H1 (cell line): ENCODE data around the gene TWIST2. TPM values are rescaled to one million over a fixed set of nuclear protein-coding genes. Genes with fewer than 3 reads are reported as not detected.

Source experiments
- CTCF ChIA-PET: fragments of 300-600 bp; sonication (Branson Sonifier 250); formaldehyde crosslinking; loops from one replicate; lab custom pipeline; 2021; ENCODE audit not compliant: partially characterized antibody; lab: Charles Lee
- POLR2A ChIA-PET: fragments of 300-600 bp; sonication (Branson Sonifier 250); formaldehyde crosslinking; loops from one replicate; lab custom pipeline; 2021; ENCODE audit warnings: inconsistent platforms; ENCODE audit not compliant: partially characterized antibody; lab: Charles Lee
- DNase-seq, 2 experiments: peaks; one replicate each; pipeline versions ENCODE4 v3.0.0 to v3.0.0-alpha.2; 2010 to 2022; ENCODE audit warnings: low spot score in 2 of 2, low read depth in 1 of 2, mixed read lengths in 1 of 2
- FAIRE-seq: peaks from 2 replicates; lab custom pipeline; 2011; peaks lifted over from hg19 to GRCh38; lab: Jason Lieb, UNC
- H2AFZ ChIP-seq: 2 replicates; pipeline ENCODE4 v1.8.1; 2012; ENCODE audit warnings: low read length, inconsistent platforms
- H2AK5ac ChIP-seq: 2 replicates; pipeline ENCODE4 v1.6.1; 2013; ENCODE audit warnings: low read depth, low read length
- H2BK120ac ChIP-seq: replicated peaks from 2 replicates; pipeline ENCODE3; 2013; ENCODE audit warnings: low read depth, low read length, inconsistent platforms
- H2BK12ac ChIP-seq: 2 replicates; pipeline ENCODE4 v1.6.1; 2013; ENCODE audit warnings: low read depth, low read length
- H2BK15ac ChIP-seq: 2 replicates; pipeline ENCODE4 v1.6.1; 2013; ENCODE audit warnings: low read length
- H2BK20ac ChIP-seq: 2 replicates; pipeline ENCODE4 v1.6.1; 2013; ENCODE audit warnings: low read length
- H2BK5ac ChIP-seq: 2 replicates; pipeline ENCODE4 v1.6.1; 2013; ENCODE audit warnings: low read depth, low read length
- H3K14ac ChIP-seq: 2 replicates; pipeline ENCODE4 v1.6.1; 2013; ENCODE audit warnings: inconsistent platforms; ENCODE audit not compliant: insufficient read length
- H3K18ac ChIP-seq: 2 replicates; pipeline ENCODE4 v1.6.1; 2013; ENCODE audit warnings: low read length; ENCODE audit errors: extremely low read depth
- H3K23ac ChIP-seq: 2 replicates; pipeline ENCODE4 v1.6.1; 2013; ENCODE audit warnings: inconsistent platforms; ENCODE audit not compliant: insufficient read length
- H3K23me2 ChIP-seq: 2 replicates; pipeline ENCODE4 v1.6.1; 2013; ENCODE audit warnings: low read depth, low read length
- H3K27ac ChIP-seq: 2 replicates; pipeline ENCODE4 v1.6.1; 2011; ENCODE audit warnings: low read depth, low read length, inconsistent platforms
- H3K27me3 ChIP-seq, 4 experiments: replicated peaks in 1 of 4; 1 replicate in 1 of 4; 2 replicates in 3 of 4; pipeline versions ENCODE4 v1.6.1 to v1.8.1; 2011 to 2013; ENCODE audit warnings: low read length in 3 of 4, mild to moderate bottlenecking in 3 of 4, inconsistent platforms in 2 of 4, mixed read lengths in 2 of 4, moderate library complexity in 1 of 4; ENCODE audit not compliant: control insufficient read depth in 3 of 4, insufficient read depth in 3 of 4; ENCODE audit errors: extremely low read depth in 1 of 4
- H3K36me3 ChIP-seq, 4 experiments: 2 replicates each; pipeline versions ENCODE4 v1.6.1 to v1.8.1; 2011 to 2013; ENCODE audit warnings: mild to moderate bottlenecking in 4 of 4, low read length in 3 of 4, moderate library complexity in 2 of 4, control low read depth in 1 of 4, inconsistent platforms in 1 of 4; ENCODE audit not compliant: insufficient read depth in 4 of 4, control insufficient read depth in 2 of 4
- H3K4ac ChIP-seq: replicated peaks from 2 replicates; pipeline ENCODE3; 2013; ENCODE audit warnings: low read length, low read depth, mixed read lengths, inconsistent platforms; ENCODE audit not compliant: insufficient read length
- H3K4me1 ChIP-seq, 4 experiments: replicated peaks in 1 of 4; 1 replicate in 1 of 4; 2 replicates in 3 of 4; pipeline versions ENCODE4 v1.6.1 to v1.8.1; 2011 to 2013; ENCODE audit warnings: low read length in 3 of 4, inconsistent platforms in 2 of 4, mixed read lengths in 1 of 4; ENCODE audit not compliant: insufficient read depth in 4 of 4, control insufficient read depth in 3 of 4
- H3K4me2 ChIP-seq, 2 experiments: 2 replicates each; pipeline versions ENCODE4 v1.6.1 to v1.8.1; 2011 to 2013; ENCODE audit warnings: low read depth in 2 of 2, low read length in 2 of 2, control low read depth in 1 of 2, inconsistent platforms in 1 of 2, mild to moderate bottlenecking in 1 of 2; ENCODE audit not compliant: insufficient read depth in 1 of 2
- H3K4me3 ChIP-seq, 4 experiments: fragments of 200-600, 300-600 bp in 1 of 4; sonication (generic), shearing (Covaris generic), sonication (Bioruptor Twin) in 1 of 4; 2 replicates each; pipeline versions ENCODE4 v1.5.1 to v1.8.1; 2011 to 2016; ENCODE audit warnings: low read length in 4 of 4, low read depth in 3 of 4, control low read depth in 2 of 4, inconsistent platforms in 2 of 4, mild to moderate bottlenecking in 2 of 4, mixed read lengths in 1 of 4, moderate library complexity in 1 of 4; ENCODE audit not compliant: insufficient read depth in 2 of 4; ENCODE audit errors: extremely low read depth in 1 of 4
- H3K56ac ChIP-seq: replicated peaks from 2 replicates; pipeline ENCODE3; 2013; ENCODE audit warnings: low read depth, mild to moderate bottlenecking, mixed read lengths, low read length, inconsistent platforms; ENCODE audit not compliant: insufficient read length
- H3K79me1 ChIP-seq: 2 replicates; pipeline ENCODE4 v1.6.1; 2013; ENCODE audit warnings: low read depth, low read length, control low read depth
- H3K79me2 ChIP-seq, 2 experiments: 2 replicates each; pipeline versions ENCODE4 v1.6.1 to v1.8.1; 2012 to 2013; ENCODE audit warnings: low read length in 2 of 2, mild to moderate bottlenecking in 2 of 2, inconsistent platforms in 1 of 2; ENCODE audit not compliant: insufficient read depth in 2 of 2, control insufficient read depth in 1 of 2
- H3K9ac ChIP-seq, 4 experiments: replicated peaks in 1 of 4; 1 replicate in 1 of 4; 2 replicates in 3 of 4; pipeline versions ENCODE4 v1.6.1 to v1.8.1; 2011 to 2013; ENCODE audit warnings: low read depth in 3 of 4, low read length in 3 of 4, control low read depth in 2 of 4, mild to moderate bottlenecking in 2 of 4, moderate library complexity in 2 of 4, inconsistent platforms in 1 of 4; ENCODE audit errors: extremely low read depth in 1 of 4
- H3K9me3 ChIP-seq, 2 experiments: 2 replicates each; pipeline versions ENCODE4 v1.6.1 to v1.8.1; 2012 to 2013; ENCODE audit warnings: mild to moderate bottlenecking in 2 of 2, moderate library complexity in 2 of 2, control low read depth in 1 of 2, inconsistent platforms in 1 of 2, low read depth in 1 of 2, low read length in 1 of 2, mixed read lengths in 1 of 2; ENCODE audit not compliant: insufficient read depth in 2 of 2
- H4K20me1 ChIP-seq, 2 experiments: replicated peaks in 1 of 2; 2 replicates each; pipeline versions ENCODE3 to v1.8.1; 2011 to 2013; ENCODE audit warnings: inconsistent platforms in 2 of 2, low read length in 2 of 2, mild to moderate bottlenecking in 1 of 2; ENCODE audit not compliant: insufficient read depth in 2 of 2, control insufficient read depth in 1 of 2
- H4K5ac ChIP-seq: 2 replicates; pipeline ENCODE4 v1.6.1; 2013; ENCODE audit warnings: low read length, low read depth, mixed read lengths, inconsistent platforms; ENCODE audit not compliant: insufficient read length
- H4K8ac ChIP-seq: 2 replicates; pipeline ENCODE4 v1.8.0; 2013; ENCODE audit warnings: mild to moderate bottlenecking, moderate library complexity, low read length, inconsistent platforms; ENCODE audit not compliant: insufficient read depth; ENCODE audit errors: extremely low read depth
- H4K91ac ChIP-seq: replicated peaks from 2 replicates; pipeline ENCODE3; 2013; ENCODE audit warnings: low read length, mixed read lengths, inconsistent platforms; ENCODE audit not compliant: insufficient read length
- BACH1 ChIP-seq: IDR thresholded peaks from 2 replicates; pipeline ENCODE4 v1.6.1; 2012; ENCODE audit warnings: low read length, improper control_type of control experiment
- BRCA1 ChIP-seq: IDR thresholded peaks from 2 replicates; pipeline ENCODE4 v1.6.1; 2012; ENCODE audit warnings: low read depth, low read length, improper control_type of control experiment
- CBX5 ChIP-seq: fragments of 300-800, 300-1000 bp; sonication (generic); IDR thresholded peaks from 2 replicates; pipeline ENCODE4 v1.7.1; 2016; ENCODE audit warnings: antibody characterized with exemption, low read length, low read depth
- CBX8 ChIP-seq: fragments of 300-800, 300-1000 bp; sonication (generic); IDR thresholded peaks from 2 replicates; pipeline ENCODE4 v1.7.1; 2016; ENCODE audit warnings: low read depth, low read length, borderline replicate concordance
- CHD1 ChIP-seq: IDR thresholded peaks from 2 replicates; pipeline ENCODE4 v1.6.1; 2012; ENCODE audit warnings: low read depth, low read length, improper control_type of control experiment
- CTBP2 ChIP-seq: IDR thresholded peaks from 2 replicates; pipeline ENCODE4 v1.7.0; 2011; ENCODE audit warnings: borderline replicate concordance, mild to moderate bottlenecking, moderate library complexity, mixed read lengths, low read length; ENCODE audit not compliant: insufficient read depth, insufficient read length
- EP300 ChIP-seq, 2 experiments: IDR thresholded peaks; 1 replicate in 1 of 2; 2 replicates in 1 of 2; pipeline ENCODE4 v1.6.1; 2011 to 2012; ENCODE audit warnings: low read depth in 2 of 2, low read length in 2 of 2, mild to moderate bottlenecking in 2 of 2, borderline replicate concordance in 1 of 2, inconsistent platforms in 1 of 2, moderate library complexity in 1 of 2
- JUN ChIP-seq: IDR thresholded peaks from 2 replicates; pipeline ENCODE4 v1.6.1; 2011; ENCODE audit warnings: low read depth, mild to moderate bottlenecking, improper control_type of control experiment, low read length
- KDM5A ChIP-seq: fragments of 200-600 bp; IDR thresholded peaks from 2 replicates; pipeline ENCODE4 v1.7.1; 2012; ENCODE audit warnings: mild to moderate bottlenecking, low read length, inconsistent platforms, mixed read lengths
- NANOG ChIP-seq: IDR thresholded peaks from 2 replicates; pipeline ENCODE4 v1.6.1; 2011; ENCODE audit warnings: low read length, low read depth, mild to moderate bottlenecking, inconsistent platforms; ENCODE audit not compliant: insufficient read depth, poor library complexity, severe bottlenecking
- RFX5 ChIP-seq: IDR thresholded peaks from 2 replicates; pipeline ENCODE4 v1.6.1; 2011; ENCODE audit warnings: low read depth, low read length, improper control_type of control experiment, borderline replicate concordance
- SIRT6 ChIP-seq: IDR thresholded peaks from one replicate; pipeline ENCODE4 v1.7.1; 2012; ENCODE audit warnings: low read length, inconsistent platforms
- WGBS, 2 experiments: shearing (Covaris generic) in 1 of 2; methylation state at CpG; one replicate each; pipeline versions ENCODE4 v1.1.6 to v1.1.7; 2013 to 2015; ENCODE audit warnings: low lambda C conversion rate in 2 of 2, mixed read lengths in 2 of 2, inconsistent platforms in 1 of 2, low coverage in 1 of 2, missing lambda C conversion rate in 1 of 2; ENCODE audit not compliant: insufficient replicate concordance in 2 of 2, insufficient coverage in 1 of 2, insufficient read length in 1 of 2; ENCODE audit errors: extremely low coverage in 1 of 2, missing lambda C conversion rate in 1 of 2; 5-methylcytosine and 5-hydroxymethylcytosine counted together
- polyA plus RNA-seq, 7 experiments: library from polyadenylated mRNA; depleted of rRNA in 3 of 7; stranded (reverse) in 5 of 7; unstranded in 2 of 7; fragments of >200 nt in 5 of 7; fragments of 200-250 nt in 2 of 7; gene quantifications; 1 replicate in 5 of 7; 2 replicates in 1 of 7; 4 replicates in 1 of 7; pipeline versions ENCODE4 v1.2.1 to v1.2.3, GENCODE V29; 2011 to 2013; ENCODE audit warnings: missing spikeins in 2 of 7, mixed read lengths in 2 of 7
- total RNA-seq: library from RNA; stranded (reverse); fragmentation: NEBNext Ultra II Directional; extraction: Animal tissue kit (Norgen Biotek cat#: 25700); gene quantifications from 2 replicates; pipeline ENCODE4 v1.2.1, GENCODE V29; 2021
- TF ChIP-seq, protein P1 (sequence below): IDR thresholded peaks from 2 replicates; pipeline ENCODE4 v1.6.1; 2011; ENCODE audit warnings: low read depth, mild to moderate bottlenecking, low read length; ENCODE audit not compliant: insufficient read depth
- TF ChIP-seq, protein P2 (sequence below): IDR thresholded peaks from 2 replicates; pipeline ENCODE4 v1.6.1; 2012; ENCODE audit warnings: inconsistent platforms

TWIST2 gene
- total and polyA plus RNA-seq, 2 of the 8 experiments (the other 6 are each of a cell fraction or from before 2014, with no cell fraction given), result 2.6 to 4.3 TPM

DNA sequence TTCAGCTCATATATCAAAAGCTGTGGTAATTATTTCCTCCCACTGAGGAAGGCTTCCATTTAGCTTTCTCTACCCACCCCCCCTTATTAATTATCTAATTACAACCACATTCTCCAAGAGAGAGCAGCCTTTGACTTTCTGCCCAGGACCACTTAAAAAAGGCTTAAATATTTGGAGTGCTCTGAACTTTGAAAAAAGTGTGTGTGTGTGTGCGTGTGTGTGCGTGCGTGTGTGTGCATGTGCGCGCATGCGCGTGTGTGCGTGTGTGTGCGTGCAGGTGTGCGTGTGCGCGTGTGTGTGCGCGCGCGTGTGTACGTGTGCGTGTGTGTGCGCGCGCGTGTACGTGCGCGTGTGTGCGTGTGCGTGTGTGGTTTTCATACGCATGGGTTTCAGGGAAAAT lies 57.8 kb downstream of the TWIST2 start:
- no peak overlapping the region for H2AFZ ChIP-seq
- no peak overlapping the region for H2AK5ac ChIP-seq
- H3K56ac ChIP-seq, result no peak overlapping the region
- no peak overlapping the region for H2BK120ac ChIP-seq
- H2BK15ac ChIP-seq, result no peak overlapping the region
- no peaks in the 10 kb centered on the region for H3K79me2 ChIP-seq
- WGBS, 2 experiments, result 72% methylated on average over 24 of the region's 28 CpGs; no CpG with 5 or more reads in 1 of the 2 experiments
- H3K18ac ChIP-seq, result no peak overlapping the region
- H3K14ac ChIP-seq, result no peak overlapping the region
- ChIA-PET POLR2A (no interaction called here), CTCF (no interaction called here)
- no peak overlapping the region for H3K23ac ChIP-seq
- no peak overlapping the region for H3K4me3 ChIP-seq
- no peak overlapping the region for H2BK5ac ChIP-seq
- no peaks in the 10 kb centered on the region; a peak in 1 of 8 replicates for H3K36me3 ChIP-seq
- no peak overlapping the region for H3K27ac ChIP-seq
- H3K23me2 ChIP-seq, result peaks cover 40% of the 10 kb centered on the region; the same call in 1 of the 2 replicates
- H3K4me2 ChIP-seq, result no peak overlapping the region
- no peak for FAIRE-seq
- H3K9ac ChIP-seq, result no peak overlapping the region
- no peak for DNase-seq
- no peak overlapping the region for H2BK20ac ChIP-seq
- H4K91ac ChIP-seq, result no peak overlapping the region
- H4K5ac ChIP-seq, result no peak overlapping the region
- H3K4ac ChIP-seq, result no peak overlapping the region
- H4K20me1 ChIP-seq, result peaks cover 0 to 23% of the 10 kb centered on the region in 2 experiments
- peaks cover 0 to 4% (median 1%) of the 10 kb centered on the region in 4 experiments; a peak in 2 of 7 replicates for H3K4me1 ChIP-seq
- H2BK12ac ChIP-seq, result no peak overlapping the region
- H3K27me3 ChIP-seq, result no peaks in the 10 kb centered on the region
- no peaks in the 10 kb centered on the region for H3K79me1 ChIP-seq
- no peaks in the 10 kb centered on the region for H3K9me3 ChIP-seq
- H4K8ac ChIP-seq, result no peak overlapping the region
- no peak for TF ChIP-seq CTBP2
- no peak for TF ChIP-seq EP300 (IDR thresholded peaks at IDR 0.05; ENCODE audit: borderline replicate concordance in 1 of 2, low read depth in 2 of 2, low read length in 2 of 2)
- no peak for TF ChIP-seq BRCA1
- no peak for TF ChIP-seq CHD1
- TF ChIP-seq, protein P1, sequence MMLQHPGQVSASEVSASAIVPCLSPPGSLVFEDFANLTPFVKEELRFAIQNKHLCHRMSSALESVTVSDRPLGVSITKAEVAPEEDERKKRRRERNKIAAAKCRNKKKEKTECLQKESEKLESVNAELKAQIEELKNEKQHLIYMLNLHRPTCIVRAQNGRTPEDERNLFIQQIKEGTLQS, result no peak
- no peak for TF ChIP-seq RFX5
- TF ChIP-seq KDM5A, result no peak
- no peak for TF ChIP-seq BACH1
- no peak for TF ChIP-seq NANOG
- TF ChIP-seq, protein P2, sequence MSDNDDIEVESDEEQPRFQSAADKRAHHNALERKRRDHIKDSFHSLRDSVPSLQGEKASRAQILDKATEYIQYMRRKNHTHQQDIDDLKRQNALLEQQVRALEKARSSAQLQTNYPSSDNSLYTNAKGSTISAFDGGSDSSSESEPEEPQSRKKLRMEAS, result no peak
- no peak for TF ChIP-seq CBX8
- no peak for TF ChIP-seq JUN
- TF ChIP-seq SIRT6, result no peak
- no peak for TF ChIP-seq CBX5
